Epithelial cell of esophagus (primary cell): Measurements from ENCODE around the gene GPC6.

ENCODE experiments used
- DNase-seq: peaks from one replicate; pipeline ENCODE4 v3.0.0; 2010; ENCODE audit warnings: low read depth
- H3K4me3 ChIP-seq: 2 replicates; pipeline ENCODE4 v1.5.1; 2011; ENCODE audit warnings: mild to moderate bottlenecking, low read length, control low read depth
- CTCF ChIP-seq: IDR thresholded peaks from 2 replicates; pipeline ENCODE4 v1.5.1; 2011; ENCODE audit warnings: low read depth, mild to moderate bottlenecking, low read length, control low read depth, inconsistent platforms; ENCODE audit not compliant: insufficient read depth; ENCODE audit errors: missing control alignments

GPC6 gene

GRCh38 chr13:93361703-93362102 lies 135.1 kb downstream of the GPC6 start:
- no peak overlapping the region for H3K4me3 ChIP-seq
- no peak for DNase-seq
- no peak for TF ChIP-seq CTCF

GRCh38 chr13:93364166-93364565 lies 137.6 kb downstream of the GPC6 start:
- peak; percentile 46 for DNase-seq
- no peak for TF ChIP-seq CTCF
- no peak overlapping the region for H3K4me3 ChIP-seq

GRCh38 chr13:93368296-93368695 lies 141.7 kb downstream of the GPC6 start:
- no peak overlapping the region for H3K4me3 ChIP-seq
- no peak for TF ChIP-seq CTCF
- DNase-seq = no peak

- H3K4me3 ChIP-seq = no peak overlapping the region
- DNase-seq = no peak
- no peak for TF ChIP-seq CTCF
These were observed 142.1 kb downstream of the GPC6 start for GRCh38 chr13:93368718-93369117.

- no peak for TF ChIP-seq CTCF
- DNase-seq = no peak
- no peak overlapping the region for H3K4me3 ChIP-seq
These were observed 146.2 kb downstream of the GPC6 start for GRCh38 chr13:93372856-93373255.

GRCh38 chr13:93375491-93375890 lies 148.9 kb downstream of the GPC6 start:
- no peak overlapping the region for H3K4me3 ChIP-seq
- DNase-seq = no peak
- TF ChIP-seq CTCF = no peak

GRCh38 chr13:93377196-93377595 lies 150.6 kb downstream of the GPC6 start:
- H3K4me3 ChIP-seq = no peak overlapping the region
- TF ChIP-seq CTCF = no peak
- no peak for DNase-seq
